HepG2 (cell line): ENCODE data around the gene VARS1. TPM values are rescaled to one million over a fixed set of nuclear protein-coding genes. Genes with fewer than 3 reads are reported as not detected.

ENCODE experiments used
- HNF1A ChIP-seq, 2 experiments: sonication (generic) in 1 of 2; formaldehyde crosslinking in 1 of 2; IDR thresholded peaks; 2 replicates each; pipeline versions ENCODE4 v1.4.0 to v1.6.1; 2016 to 2020; ENCODE audit warnings: borderline replicate concordance in 1 of 2, low read depth in 1 of 2, mild to moderate bottlenecking in 1 of 2, missing genetic modification reagents in 1 of 2
- NFATC3 ChIP-seq: sonication (generic); formaldehyde crosslinking; IDR thresholded peaks from 2 replicates; pipeline ENCODE4 v1.5.1; 2020; ENCODE audit warnings: mild to moderate bottlenecking, missing genetic modification reagents
- PBX3 ChIP-seq: sonication (generic); formaldehyde crosslinking; IDR thresholded peaks from 2 replicates; pipeline ENCODE4 v1.8.1; 2023; ENCODE audit warnings: missing genetic modification reagents, inconsistent platforms, borderline replicate concordance
- PITX1 ChIP-seq: sonication (generic); formaldehyde crosslinking; IDR thresholded peaks from 2 replicates; pipeline ENCODE4 v1.5.1; 2020; ENCODE audit warnings: mild to moderate bottlenecking, missing genetic modification reagents
- PREB ChIP-seq: sonication (generic); formaldehyde crosslinking; IDR thresholded peaks from 2 replicates; pipeline ENCODE4 v1.4.0; 2020; ENCODE audit warnings: missing genetic modification reagents
- SIN3B ChIP-seq: fragments of 150-350 bp; IDR thresholded peaks from 2 replicates; pipeline ENCODE4 v1.6.1; 2014; ENCODE audit warnings: low read length
- UBTF ChIP-seq: sonication (generic); formaldehyde crosslinking; IDR thresholded peaks from 2 replicates; pipeline ENCODE4 v1.4.0; 2020; ENCODE audit warnings: mild to moderate bottlenecking, missing genetic modification reagents
- ZBTB37 ChIP-seq: sonication (generic); formaldehyde crosslinking; IDR thresholded peaks from 2 replicates; pipeline ENCODE4 v1.4.0; 2020; ENCODE audit warnings: mild to moderate bottlenecking, missing genetic modification reagents
- ZBTB46 ChIP-seq: sonication (generic); formaldehyde crosslinking; IDR thresholded peaks from 2 replicates; pipeline ENCODE4 v1.4.0; 2020; ENCODE audit warnings: mild to moderate bottlenecking, missing genetic modification reagents, borderline replicate concordance
- ZMYM4 ChIP-seq: sonication (generic); formaldehyde crosslinking; IDR thresholded peaks from 2 replicates; pipeline ENCODE4 v1.8.1; 2023; ENCODE audit warnings: mild to moderate bottlenecking, missing genetic modification reagents
- ZNF225 ChIP-seq: sonication (generic); formaldehyde crosslinking; IDR thresholded peaks from 2 replicates; pipeline ENCODE4 v1.4.0; 2020; ENCODE audit warnings: mild to moderate bottlenecking, missing genetic modification reagents
- ZNF260 ChIP-seq: sonication (generic); formaldehyde crosslinking; IDR thresholded peaks from 2 replicates; pipeline ENCODE4 v1.4.0; 2020; ENCODE audit warnings: missing genetic modification reagents, low read depth, mild to moderate bottlenecking, borderline replicate concordance
- ZNF572 ChIP-seq: sonication (generic); formaldehyde crosslinking; IDR thresholded peaks from 2 replicates; pipeline ENCODE4 v1.5.1; 2020; ENCODE audit warnings: mild to moderate bottlenecking, missing genetic modification reagents
- ZSCAN31 ChIP-seq: sonication (generic); formaldehyde crosslinking; IDR thresholded peaks from 2 replicates; pipeline ENCODE4 v1.5.0; 2020; ENCODE audit warnings: low read depth, mild to moderate bottlenecking, missing genetic modification reagents
- polyA plus RNA-seq, 8 experiments: library from polyadenylated mRNA; depleted of rRNA in 3 of 8; stranded (reverse) in 7 of 8; unstranded in 1 of 8; fragments of >200 nt; fragmentation: Illumina TruSeq in 4 of 8; extraction: Trizol in 4 of 8; gene quantifications; 2 replicates each; pipeline versions ENCODE4 v1.2.1 to v1.2.3, GENCODE V29; 2011 to 2016; ENCODE audit warnings: low read depth in 4 of 8, missing spikeins in 1 of 8, mixed read lengths in 1 of 8; ENCODE audit not compliant: insufficient read depth in 1 of 8
- total RNA-seq, 5 experiments: library from RNA; depleted of rRNA; stranded (reverse); fragments of >200 nt; fragmentation: Illumina TruSeq; extraction: Trizol; gene quantifications; 2 replicates each; pipeline ENCODE4 v1.2.3, GENCODE V29; 2016; ENCODE audit warnings: low read depth in 1 of 5

The VARS1 gene
- total and polyA plus RNA-seq, 2 of the 13 experiments (the other 11 are each of a cell fraction or from before 2014, with no cell fraction given), result 14.7 to 56.1 TPM

- TF ChIP-seq HNF1A (IDR thresholded peaks at IDR 0.05; ENCODE audit: low read depth) (no peak), HNF1A (CRISPR knock-in tag; IDR thresholded peaks at IDR 0.05; ENCODE audit: borderline replicate concordance) (peak; percentile 51; the same call in 1 of the 2 replicates), ZSCAN31 (CRISPR knock-in tag) (peak; percentile 82), ZBTB46 (no peak), PBX3 (CRISPR knock-in tag) (no peak), PREB (CRISPR knock-in tag) (no peak), ZNF260 (CRISPR knock-in tag) (no peak), ZNF225 (CRISPR knock-in tag) (0 out of 2 replicates have a peak, but pooled peaks have one; percentile 33), PITX1 (CRISPR knock-in tag) (peak; percentile 44; the same call in 1 of the 2 replicates), NFATC3 (CRISPR knock-in tag) (peak; percentile 65; the same call in 1 of the 2 replicates), ZNF572 (CRISPR knock-in tag) (0 out of 2 replicates have a peak, but pooled peaks have one; percentile 45), SIN3B (no peak), UBTF (CRISPR knock-in tag) (no peak), ZBTB37 (CRISPR knock-in tag) (no peak), ZMYM4 (CRISPR knock-in tag) (no peak)
Observed at GRCh38 chr6:31765910-31766794, 29.4 kb downstream of the VARS1 start (continued).
